Psoas muscle (tissue), 8 donors: ENCODE data around the gene UBLCP1. TPM values are rescaled to one million over a fixed set of nuclear protein-coding genes. Genes with fewer than 3 reads are reported as not detected.

Source experiments
- ATAC-seq, 4 donors: fragments of 200-7000 bp; cut with Tn5 transposase; one replicate each; pipeline ENCODE4 v1.9.1; 2020; ENCODE audit warnings: moderate library complexity in 3 of 4, mild to moderate bottlenecking in 2 of 4
- DNase-seq, 2 donors: peaks; one replicate each; pipeline ENCODE4 v3.0.0-alpha.2; 2020
- H3K27ac ChIP-seq: fragments of 200-600 bp; one replicate; pipeline ENCODE4 v1.8.0; 2022
- H3K27me3 ChIP-seq, 3 donors: fragments of 200-600 bp in 1 of 3; one replicate each; pipeline versions ENCODE4 v1.6.1 to v1.8.0; 2013 to 2022; ENCODE audit warnings: low read length in 2 of 3, mild to moderate bottlenecking in 2 of 3, moderate library complexity in 1 of 3; ENCODE audit not compliant: insufficient read depth in 3 of 3
- H3K36me3 ChIP-seq, 2 donors: fragments of 200-600 bp in 1 of 2; one replicate each; pipeline versions ENCODE4 v1.6.1 to v1.8.0; 2013 to 2022; ENCODE audit warnings: low read depth in 1 of 2, mild to moderate bottlenecking in 1 of 2, moderate library complexity in 1 of 2; ENCODE audit not compliant: insufficient read depth in 1 of 2
- H3K4me1 ChIP-seq: fragments of 200-600 bp; one replicate; pipeline ENCODE4 v1.8.0; 2022
- H3K4me3 ChIP-seq: fragments of 200-600 bp; one replicate; pipeline ENCODE4 v1.8.0; 2022; ENCODE audit warnings: mild to moderate bottlenecking
- H3K9me3 ChIP-seq: fragments of 200-600 bp; one replicate; pipeline ENCODE4 v1.8.0; 2022
- WGBS, 3 donors: extraction: QIAGEN DNeasy Blood & Tissue Kit; methylation state at CpG; one replicate each; pipeline versions ENCODE4 v1.1.6 to v1.1.7; 2013; 5-methylcytosine and 5-hydroxymethylcytosine counted together
- intact Hi-C, 2 donors: fragments of 100-400 bp; cut with DNase I; formaldehyde crosslinking; loops; one replicate each; pipeline versions ENCODE4 v1.11.0 to v1.14.2; 2022
- polyA plus RNA-seq, 3 donors: library from polyadenylated mRNA; stranded (reverse); fragments of 200-250 nt; gene quantifications; one replicate each; pipeline ENCODE4 v1.2.3, GENCODE V29; 2013
- total RNA-seq, 4 donors: library from RNA; stranded (reverse); fragmentation: NEBNext Ultra II Directional in 2 of 4; extraction: Animal tissue kit (Norgen Biotek cat#: 25700) in 2 of 4; gene quantifications; one replicate each; pipeline versions ENCODE4 v1.2.1 to v1.2.4, GENCODE V29; 2021 to 2023
- TF ChIP-seq, protein P1 (sequence below): fragments of 200-600 bp; IDR thresholded peaks from one replicate; pipeline ENCODE4 v1.8.0; 2022; ENCODE audit warnings: antibody characterized with exemption
- donor health status: healthy with polysubstance abuse.
- donor health status: DM: no; HTN: no; CAD: no; lungs with moderate emphysema.
- donor health status: Bipolar disorder and iron deficiency.
- donor health status: healthy.
- donor health status: DM: yes; HTN: yes; CAD: no.
- donor health status: DM: no; HTN: no; CAD: no.
- donor health status: DM: no; HTN: no; CAD: no.
- donor health status: DM: yes; HTN: yes; CAD: no.

UBLCP1 gene
- total and polyA plus RNA-seq, 7 donors = 8.3 to 21.0 (median 11.7) TPM

DNA sequence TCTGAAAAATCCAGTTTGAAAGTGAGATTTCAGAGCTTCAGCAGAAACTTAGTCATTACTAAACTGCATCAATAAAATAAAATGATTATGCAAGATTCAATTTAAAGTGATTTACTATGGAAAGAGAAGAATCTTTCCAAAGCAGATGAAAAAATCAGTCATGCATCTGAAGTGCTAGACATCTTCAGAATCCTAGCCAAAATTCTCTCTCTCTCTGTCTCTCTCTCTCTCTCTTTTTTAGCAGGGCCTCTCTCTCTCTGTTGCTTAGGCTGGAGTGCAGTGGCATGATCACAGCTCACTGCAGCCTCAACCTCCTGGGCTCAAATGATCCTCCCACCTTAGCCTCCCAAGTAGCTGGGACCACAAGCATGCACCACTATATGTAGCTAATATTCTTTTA lies 18.2 kb upstream of the UBLCP1 start:
- Histone ChIP-seq H3K9me3 (no peaks in the 10 kb centered on the region), H3K4me1 (no peaks in the 10 kb centered on the region), H3K4me3 (no peak overlapping the region), H3K27ac (no peak overlapping the region), H3K36me3 (no peaks in the 10 kb centered on the region), H3K27me3 (peaks cover 0 to 4% (median 3%) of the 10 kb centered on the region in 3 donors)
- intact Hi-C loops = no loop called here
- ATAC-seq (no peak), DNase-seq (no peak)
- TF ChIP-seq, protein P1, sequence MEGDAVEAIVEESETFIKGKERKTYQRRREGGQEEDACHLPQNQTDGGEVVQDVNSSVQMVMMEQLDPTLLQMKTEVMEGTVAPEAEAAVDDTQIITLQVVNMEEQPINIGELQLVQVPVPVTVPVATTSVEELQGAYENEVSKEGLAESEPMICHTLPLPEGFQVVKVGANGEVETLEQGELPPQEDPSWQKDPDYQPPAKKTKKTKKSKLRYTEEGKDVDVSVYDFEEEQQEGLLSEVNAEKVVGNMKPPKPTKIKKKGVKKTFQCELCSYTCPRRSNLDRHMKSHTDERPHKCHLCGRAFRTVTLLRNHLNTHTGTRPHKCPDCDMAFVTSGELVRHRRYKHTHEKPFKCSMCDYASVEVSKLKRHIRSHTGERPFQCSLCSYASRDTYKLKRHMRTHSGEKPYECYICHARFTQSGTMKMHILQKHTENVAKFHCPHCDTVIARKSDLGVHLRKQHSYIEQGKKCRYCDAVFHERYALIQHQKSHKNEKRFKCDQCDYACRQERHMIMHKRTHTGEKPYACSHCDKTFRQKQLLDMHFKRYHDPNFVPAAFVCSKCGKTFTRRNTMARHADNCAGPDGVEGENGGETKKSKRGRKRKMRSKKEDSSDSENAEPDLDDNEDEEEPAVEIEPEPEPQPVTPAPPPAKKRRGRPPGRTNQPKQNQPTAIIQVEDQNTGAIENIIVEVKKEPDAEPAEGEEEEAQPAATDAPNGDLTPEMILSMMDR = no peak

DNA sequence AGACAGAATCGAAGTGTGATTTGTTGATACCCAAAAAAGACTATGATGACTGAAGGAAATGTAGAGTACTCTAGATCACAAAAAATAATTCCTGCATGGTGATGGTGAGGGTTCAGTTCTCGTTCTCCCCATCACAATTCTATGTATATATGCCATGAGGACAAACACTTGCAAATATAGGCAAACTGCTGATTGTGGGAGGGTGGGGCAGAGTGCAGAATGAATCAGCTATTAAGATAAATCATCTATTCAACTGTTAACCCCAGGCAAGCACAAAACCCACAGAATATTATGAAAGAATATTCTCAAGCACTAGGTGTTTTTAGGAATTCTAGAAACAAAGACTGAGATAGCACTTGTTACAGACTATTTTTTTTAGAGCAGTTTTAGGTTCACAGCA lies 13.9 kb upstream of the UBLCP1 start:
- Histone ChIP-seq H3K9me3 (no peaks in the 10 kb centered on the region), H3K4me3 (no peak overlapping the region), H3K36me3 (no peaks in the 10 kb centered on the region), H3K4me1 (no peaks in the 10 kb centered on the region), H3K27me3 (peaks cover 3 to 4% (median 3%) of the 10 kb centered on the region in 3 donors), H3K27ac (no peak overlapping the region)
- 66 to 74% (median 73%) methylated on average over 2 of the region's 2 CpGs for WGBS, 3 donors
- DNase-seq (no peak), ATAC-seq (no peak)
- TF ChIP-seq, protein P1 = no peak
- intact Hi-C loops = no loop called here

DNA sequence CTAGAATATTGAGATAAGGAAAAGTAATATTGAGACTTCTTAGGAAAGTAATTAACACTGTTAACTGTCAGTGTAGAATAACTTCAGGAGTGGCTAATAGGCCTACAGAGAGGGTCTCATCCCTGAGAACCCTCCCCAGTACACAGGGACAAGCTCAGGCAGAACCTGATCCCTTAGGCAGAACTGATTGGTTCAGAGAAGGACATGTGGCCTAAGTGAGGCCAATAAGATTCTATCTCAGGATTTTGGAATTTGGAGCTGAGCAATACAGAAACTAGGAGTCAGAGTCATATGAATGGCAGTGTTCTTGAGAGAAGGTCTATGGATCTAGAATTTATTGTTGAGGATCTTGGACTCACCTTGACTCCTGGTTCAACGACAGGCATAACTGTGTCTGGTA lies 10.9 kb upstream of the UBLCP1 start:
- TF ChIP-seq, protein P1 = no peak
- no peak overlapping the region for H3K27ac ChIP-seq
- H3K4me1 ChIP-seq = no peaks in the 10 kb centered on the region
- H3K36me3 ChIP-seq = no peaks in the 10 kb centered on the region
- H3K9me3 ChIP-seq = no peaks in the 10 kb centered on the region
- ATAC-seq (no peak), DNase-seq (no peak)
- intact Hi-C loops = no loop called here
- WGBS, 3 donors = 0 to 74% (median 35%) methylated on average over 1 of the region's 1 CpG
- H3K4me3 ChIP-seq = no peak overlapping the region
- peaks cover 0 to 11% (median 4%) of the 10 kb centered on the region in 3 donors for H3K27me3 ChIP-seq

DNA sequence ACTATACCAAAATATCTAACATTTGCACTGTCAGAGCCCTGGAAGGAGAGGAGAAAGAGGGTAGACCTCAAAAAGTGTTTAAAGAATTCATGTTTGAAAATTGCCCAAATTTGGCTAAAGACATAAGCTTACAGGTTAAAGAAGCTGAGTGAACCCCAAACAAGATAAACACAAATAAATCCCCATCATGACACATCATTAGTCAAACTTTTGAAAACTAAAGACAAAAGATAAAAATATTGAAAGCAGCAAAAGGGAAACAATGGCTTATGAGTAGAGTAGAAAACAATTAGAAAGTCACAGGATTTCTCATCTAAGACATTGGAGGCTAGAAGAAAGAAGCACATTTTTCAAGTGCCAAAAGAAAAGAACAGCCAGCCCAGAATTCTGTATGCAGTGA lies 6.1 kb upstream of the UBLCP1 start:
- no peaks in the 10 kb centered on the region for H3K9me3 ChIP-seq
- peaks cover 0 to 10% (median 0%) of the 10 kb centered on the region in 3 donors for H3K27me3 ChIP-seq
- H3K4me3 ChIP-seq = no peak overlapping the region
- no peak for DNase-seq
- intact Hi-C loops = no loop called here
- no peak overlapping the region for H3K27ac ChIP-seq
- H3K4me1 ChIP-seq = peaks cover 3% of the 10 kb centered on the region
- no peak for ATAC-seq
- TF ChIP-seq, protein P1 = no peak
- no peaks in the 10 kb centered on the region for H3K36me3 ChIP-seq

DNA sequence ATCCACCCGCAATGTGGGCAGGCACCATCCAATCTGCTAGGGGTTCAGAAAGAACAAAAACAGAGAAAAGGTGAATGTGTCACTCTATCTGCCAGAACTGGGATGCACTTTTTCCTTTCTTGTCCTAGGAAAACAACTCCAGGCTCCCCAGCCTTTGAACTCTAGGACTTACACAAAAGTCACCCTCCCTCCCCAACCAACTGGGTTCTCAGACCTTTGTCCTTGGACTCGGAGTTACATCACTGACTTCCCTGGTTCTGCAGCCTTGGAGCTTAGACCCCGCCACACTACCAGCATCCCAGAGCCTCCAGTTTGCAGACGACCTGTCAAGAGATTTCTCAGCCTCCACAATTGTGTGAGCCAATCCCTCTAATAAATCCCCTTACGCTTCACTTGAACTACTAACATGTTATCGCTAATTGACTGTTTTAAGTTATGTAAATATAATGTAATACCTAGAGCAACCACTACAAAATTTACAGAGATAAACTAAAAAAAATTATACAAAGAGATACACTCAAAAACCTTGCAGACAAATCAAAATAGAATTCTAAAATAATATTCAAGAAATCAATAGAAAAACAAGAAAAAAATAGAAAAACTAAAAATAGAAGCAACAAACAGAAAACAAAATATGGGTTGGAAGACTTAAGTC lies 5.3 kb upstream of the UBLCP1 start:
- TF ChIP-seq, protein P1 = peak; percentile 5
- WGBS, 3 donors = 72 to 78% (median 77%) methylated on average over 6 of the region's 6 CpGs
- Histone ChIP-seq H3K4me1 (peaks cover 4% of the 10 kb centered on the region), H3K27ac (no peak overlapping the region), H3K4me3 (no peak overlapping the region), H3K9me3 (no peaks in the 10 kb centered on the region), H3K27me3 (peaks cover 0 to 10% (median 0%) of the 10 kb centered on the region in 3 donors), H3K36me3 (no peaks in the 10 kb centered on the region)
- DNase-seq (no peak), ATAC-seq (no peak)
- intact Hi-C loops = no loop called here
